B cell (primary cell): ENCODE measurements around the gene EDNRB. TPM values are rescaled to one million over a fixed set of nuclear protein-coding genes. Genes with fewer than 3 reads are reported as not detected.

Experiments used
- ATAC-seq: fragments of 200-7000 bp; cut with Tn5 transposase; one replicate; pipeline ENCODE4 v1.10.0; 2021; ENCODE audit warnings: low read depth, mild to moderate bottlenecking, moderate number of reproducible peaks, moderate library complexity
- CTCF ChIA-PET: fragments of 350-600 bp; sonication (Branson Sonifier 250); formaldehyde crosslinking; loops from one replicate; lab custom pipeline; 2021; ENCODE audit warnings: antibody characterized with exemption, inconsistent platforms; lab: Charles Lee
- POLR2A ChIA-PET: fragments of 350-600 bp; sonication (Branson Sonifier 250); formaldehyde crosslinking; loops from one replicate; lab custom pipeline; 2021; ENCODE audit warnings: antibody characterized with exemption; lab: Charles Lee
- DNase-seq: peaks from one replicate; pipeline ENCODE4 v3.0.0; 2013
- H2AFZ ChIP-seq: 2 replicates; pipeline ENCODE4 v1.6.1; 2012; ENCODE audit warnings: mild to moderate bottlenecking, low read depth, low read length; ENCODE audit not compliant: insufficient read depth, poor library complexity, severe bottlenecking
- H3K27ac ChIP-seq, 2 donors: 1 replicate in 1 of 2; 2 replicates in 1 of 2; pipeline ENCODE4 v1.5.1; 2012 to 2013; ENCODE audit warnings: low read length in 2 of 2, mild to moderate bottlenecking in 2 of 2, moderate library complexity in 1 of 2
- H3K27me3 ChIP-seq, 4 experiments: fragments of 200-600 bp in 1 of 4; sonication (generic) in 1 of 4; replicated peaks in 1 of 4; 1 replicate in 2 of 4; 2 replicates in 2 of 4; pipeline versions ENCODE4 v1.6.1 to v1.7.0; 2013 to 2016; ENCODE audit warnings: low read length in 3 of 4, mild to moderate bottlenecking in 2 of 4, mixed read lengths in 1 of 4, moderate library complexity in 1 of 4; ENCODE audit not compliant: insufficient read depth in 4 of 4, control insufficient read depth in 3 of 4; ENCODE audit errors: control extremely low read depth in 1 of 4
- H3K36me3 ChIP-seq, 2 experiments: replicated peaks in 1 of 2; 1 replicate in 1 of 2; 2 replicates in 1 of 2; pipeline versions ENCODE4 v1.6.1 to v1.7.1; 2013; ENCODE audit warnings: low read length in 1 of 2; ENCODE audit not compliant: insufficient read depth in 2 of 2, control insufficient read depth in 1 of 2; ENCODE audit errors: control extremely low read depth in 1 of 2, extremely low read depth in 1 of 2
- H3K4me1 ChIP-seq, 2 donors: fragments of 200-600 bp in 1 of 2; sonication (generic) in 1 of 2; 1 replicate in 1 of 2; 2 replicates in 1 of 2; pipeline versions ENCODE4 v1.5.1 to v1.6.1; 2013 to 2017; ENCODE audit warnings: low read length in 2 of 2; ENCODE audit not compliant: control insufficient read depth in 2 of 2, insufficient read depth in 2 of 2
- H3K4me2 ChIP-seq: replicated peaks from 2 replicates; pipeline ENCODE3; 2012; ENCODE audit warnings: mild to moderate bottlenecking, low read depth, low read length; ENCODE audit not compliant: poor library complexity, severe bottlenecking
- H3K4me3 ChIP-seq, 5 experiments: fragments of 200-600 bp in 1 of 5; sonication (generic) in 1 of 5; 1 replicate in 3 of 5; 2 replicates in 2 of 5; pipeline versions ENCODE4 v1.5.1 to v1.7.0; 2011 to 2016; ENCODE audit warnings: low read length in 4 of 5, mild to moderate bottlenecking in 4 of 5, low read depth in 2 of 5, control low read depth in 1 of 5, moderate library complexity in 1 of 5; ENCODE audit not compliant: insufficient read depth in 1 of 5; ENCODE audit errors: control extremely low read depth in 1 of 5, extremely low read depth in 1 of 5
- H3K79me2 ChIP-seq: fragments of 200-600 bp; sonication (generic); one replicate; pipeline ENCODE4 v1.6.0; 2016; ENCODE audit warnings: low read length; ENCODE audit not compliant: control insufficient read depth, insufficient read depth
- H3K9ac ChIP-seq: fragments of 200-600 bp; sonication (generic); 2 replicates; pipeline ENCODE4 v1.6.1; 2017; ENCODE audit warnings: mild to moderate bottlenecking, low read length, moderate library complexity
- H3K9me3 ChIP-seq, 3 donors: one replicate each; pipeline versions ENCODE4 v1.6.1 to v1.7.1; 2013; ENCODE audit warnings: low read length in 2 of 3; ENCODE audit not compliant: control insufficient read depth in 2 of 3, insufficient read depth in 1 of 3; ENCODE audit errors: control extremely low read depth in 1 of 3
- H4K20me1 ChIP-seq: 2 replicates; pipeline ENCODE4 v1.6.0; 2012; ENCODE audit warnings: mild to moderate bottlenecking, low read length; ENCODE audit not compliant: insufficient read depth, control insufficient read depth, poor library complexity, severe bottlenecking
- H3K27ac Mint-ChIP-seq: one replicate; pipeline ENCODE4 v1.8.0; 2021; ENCODE audit warnings: mixed read lengths
- H3K27me3 Mint-ChIP-seq: one replicate; pipeline ENCODE4 v1.8.0; 2021; ENCODE audit warnings: mixed read lengths
- H3K4me1 Mint-ChIP-seq: one replicate; pipeline ENCODE4 v1.8.0; 2021; ENCODE audit warnings: mixed read lengths
- H3K4me3 Mint-ChIP-seq: one replicate; pipeline ENCODE4 v1.8.0; 2021; ENCODE audit warnings: mixed read lengths
- H3K9me3 Mint-ChIP-seq: one replicate; pipeline ENCODE4 v1.8.0; 2022; ENCODE audit warnings: mixed read lengths; ENCODE audit not compliant: insufficient read depth
- CTCF ChIP-seq: fragments of 200-600 bp; IDR thresholded peaks from one replicate; pipeline ENCODE4 v1.8.0; 2022; ENCODE audit warnings: antibody characterized with exemption, mild to moderate bottlenecking
- EZH2 ChIP-seq: IDR thresholded peaks from 2 replicates; pipeline ENCODE4 v1.6.1; 2012; ENCODE audit warnings: borderline replicate concordance, low read depth, mild to moderate bottlenecking, moderate library complexity, low read length; ENCODE audit not compliant: insufficient read depth, poor library complexity, severe bottlenecking
- WGBS: methylation state at CpG from one replicate; pipeline ENCODE4 v1.1.5; 2013; ENCODE audit warnings: missing lambda C conversion rate; ENCODE audit not compliant: insufficient coverage; 5-methylcytosine and 5-hydroxymethylcytosine counted together
- intact Hi-C: fragments of 100-400 bp; cut with micrococcal nuclease; formaldehyde crosslinking; loops from one replicate; pipeline ENCODE4 v1.10.0; 2022
- polyA plus RNA-seq: library from polyadenylated mRNA; depleted of rRNA; stranded (reverse); fragments of >200 nt; gene quantifications from 2 replicates; pipeline ENCODE4 v1.2.3, GENCODE V29; 2012
- total RNA-seq, 2 donors: library from RNA; stranded (reverse); fragments of 120-200 nt in 1 of 2; gene quantifications; 1 replicate in 1 of 2; 2 replicates in 1 of 2; pipeline versions ENCODE4 v1.2.3 to v1.2.4, GENCODE V29; 2013 to 2022

Gene EDNRB
- total and polyA plus RNA-seq, 2 donors (not counting 1 experiment from before 2014, with no cell fraction given), result not detected

- H3K4me1 Mint-ChIP-seq, result peaks cover 3% of the 10 kb centered on the region
- ATAC-seq (no peak), DNase-seq (no peak)
- H3K9me3 Mint-ChIP-seq, result no peaks in the 10 kb centered on the region
- 80% methylated on average over 1 of the region's 3 CpGs for WGBS
- intact Hi-C loops, result no loop called here
- Histone ChIP-seq H3K4me2 (no peak overlapping the region), H2AFZ (no peak overlapping the region), H3K4me1 (no peaks in the 10 kb centered on the region), H3K4me3 (no peak overlapping the region), H3K27ac (no peak overlapping the region), H4K20me1 (no peaks in the 10 kb centered on the region), H3K27me3 (no peaks in the 10 kb centered on the region), H3K36me3 (no peaks in the 10 kb centered on the region), H3K9ac (no peak overlapping the region), H3K79me2 (no peaks in the 10 kb centered on the region), H3K9me3 (no peaks in the 10 kb centered on the region)
- no peak overlapping the region for H3K27ac Mint-ChIP-seq
- CTCF ChIA-PET, result no interaction called here
- peaks cover 5% of the 10 kb centered on the region for H3K27me3 Mint-ChIP-seq
- TF ChIP-seq EZH2 (no peak), CTCF (no peak)
- POLR2A ChIA-PET, result no interaction called here
- H3K4me3 Mint-ChIP-seq, result no peak overlapping the region
Measured at GRCh38 chr13:77894743-77895142, 23.9 kb downstream of the EDNRB start.

- Histone ChIP-seq H3K79me2 (no peaks in the 10 kb centered on the region), H2AFZ (no peak overlapping the region), H3K27me3 (no peaks in the 10 kb centered on the region), H3K4me3 (no peak overlapping the region), H3K4me1 (no peaks in the 10 kb centered on the region), H3K4me2 (no peak overlapping the region), H3K9me3 (no peaks in the 10 kb centered on the region), H3K27ac (no peak overlapping the region), H3K36me3 (no peaks in the 10 kb centered on the region), H3K9ac (no peak overlapping the region), H4K20me1 (no peaks in the 10 kb centered on the region)
- DNase-seq, result no peak
- ChIA-PET CTCF (no interaction called here), POLR2A (interaction anchor here (0.6 kb wide), 1 partner anchor 28 kb away, joined by 6 read pairs; no protein-coding TSS in a partner anchor)
- intact Hi-C loops, result no loop called here
- peaks cover 5% of the 10 kb centered on the region for H3K27me3 Mint-ChIP-seq
- H3K9me3 Mint-ChIP-seq, result no peaks in the 10 kb centered on the region
- no peak for ATAC-seq
- H3K4me1 Mint-ChIP-seq, result peaks cover under 1% of the 10 kb centered on the region
- TF ChIP-seq EZH2, result no peak
- TF ChIP-seq CTCF, result no peak
- H3K4me3 Mint-ChIP-seq, result no peak overlapping the region
- no peak overlapping the region for H3K27ac Mint-ChIP-seq
- WGBS, result 100% methylated on average over 3 of the region's 6 CpGs
Measured at GRCh38 chr13:77893066-77893465, 25.6 kb downstream of the EDNRB start.
